Peyer's patch (tissue), 4 donors: Measurements from ENCODE around the gene UBASH3B.

Experiments
- POLR2A ChIP-seq, 2 donors: fragments of 450-650 bp; IDR thresholded peaks; one replicate each; pipeline ENCODE4 v1.5.1; 2017; ENCODE audit warnings: antibody characterized with exemption in 2 of 2, mild to moderate bottlenecking in 2 of 2, moderate library complexity in 2 of 2
- TF ChIP-seq, protein P1 (sequence below), 6 experiments: fragments of 450-650 bp in 4 of 6; fragments of 200-600 bp in 2 of 6; sonication (generic) in 1 of 6; IDR thresholded peaks; one replicate each; pipeline ENCODE4 v1.5.1; 2017 to 2019; ENCODE audit warnings: antibody characterized with exemption in 6 of 6, mild to moderate bottlenecking in 3 of 6, moderate library complexity in 1 of 6

DNA sequence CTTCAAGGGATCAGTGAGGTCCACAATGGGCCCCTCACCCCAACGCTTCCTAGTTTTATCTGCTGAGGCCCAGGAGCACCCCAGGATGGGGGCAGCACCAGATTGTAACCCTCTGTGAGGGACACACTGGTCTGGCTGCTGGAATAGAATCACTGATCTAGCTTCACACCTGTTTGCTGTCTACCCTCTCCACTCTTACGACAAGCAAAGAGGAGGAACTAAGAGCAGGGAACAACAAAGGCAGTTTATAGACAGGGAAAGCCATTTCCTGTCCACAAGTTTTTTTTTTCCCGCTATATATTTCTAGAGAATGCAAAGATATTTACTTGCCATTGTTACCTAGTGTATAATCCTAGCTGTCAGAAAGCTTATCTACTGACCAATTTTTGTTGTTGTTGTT is 121.8 kb downstream of the UBASH3B start:
- TF ChIP-seq, protein P1, sequence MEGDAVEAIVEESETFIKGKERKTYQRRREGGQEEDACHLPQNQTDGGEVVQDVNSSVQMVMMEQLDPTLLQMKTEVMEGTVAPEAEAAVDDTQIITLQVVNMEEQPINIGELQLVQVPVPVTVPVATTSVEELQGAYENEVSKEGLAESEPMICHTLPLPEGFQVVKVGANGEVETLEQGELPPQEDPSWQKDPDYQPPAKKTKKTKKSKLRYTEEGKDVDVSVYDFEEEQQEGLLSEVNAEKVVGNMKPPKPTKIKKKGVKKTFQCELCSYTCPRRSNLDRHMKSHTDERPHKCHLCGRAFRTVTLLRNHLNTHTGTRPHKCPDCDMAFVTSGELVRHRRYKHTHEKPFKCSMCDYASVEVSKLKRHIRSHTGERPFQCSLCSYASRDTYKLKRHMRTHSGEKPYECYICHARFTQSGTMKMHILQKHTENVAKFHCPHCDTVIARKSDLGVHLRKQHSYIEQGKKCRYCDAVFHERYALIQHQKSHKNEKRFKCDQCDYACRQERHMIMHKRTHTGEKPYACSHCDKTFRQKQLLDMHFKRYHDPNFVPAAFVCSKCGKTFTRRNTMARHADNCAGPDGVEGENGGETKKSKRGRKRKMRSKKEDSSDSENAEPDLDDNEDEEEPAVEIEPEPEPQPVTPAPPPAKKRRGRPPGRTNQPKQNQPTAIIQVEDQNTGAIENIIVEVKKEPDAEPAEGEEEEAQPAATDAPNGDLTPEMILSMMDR (IDR thresholded peaks at IDR 0.05): no peak
- TF ChIP-seq POLR2A (IDR thresholded peaks at IDR 0.05): no peak
